ENCODE measurements around the gene PHOX2B.

DNA sequence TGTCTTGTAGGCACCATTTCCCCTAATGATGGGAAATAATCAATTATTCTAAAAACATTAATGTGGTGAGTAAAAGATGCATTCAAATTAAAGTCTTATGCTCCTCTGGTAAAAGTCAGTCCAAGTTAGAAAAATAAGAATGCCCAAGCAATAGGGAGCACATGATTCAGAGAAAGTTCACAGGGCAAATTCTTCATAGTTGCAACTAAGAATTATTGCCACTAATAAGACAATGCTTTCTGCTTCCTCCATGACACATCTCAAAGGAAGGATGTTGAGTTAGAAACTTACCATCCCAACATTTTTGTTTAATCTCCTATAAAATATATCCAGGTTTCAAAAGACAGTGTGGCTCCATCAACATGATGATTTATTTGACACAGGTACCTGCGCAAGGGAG lies 26.3 kb downstream of the PHOX2B start:
- no peak for TF ChIP-seq ZNF274 (IDR thresholded peaks at IDR 0.05; ENCODE audit: low read depth, low read length)
- TF ChIP-seq YY1 (IDR thresholded peaks at IDR 0.05; ENCODE audit: insufficient read depth, insufficient read length), result no peak
